ENCODE measurements around the gene YY2. TPM values are rescaled to one million over a fixed set of nuclear protein-coding genes. Genes with fewer than 3 reads are reported as not detected.

YY2 gene
- polyA plus RNA-seq, 1 donor from 2014 or later, result 2.4 TPM

GRCh38 chrX:21811832-21812231 is 44.0 kb upstream of the YY2 start:
- Histone ChIP-seq H2AFZ (ENCODE audit: low read depth, low read length) (no peak overlapping the region), H4K20me1 (ENCODE audit: insufficient read depth) (no peaks in the 10 kb centered on the region), H3K27ac (ENCODE audit: low read length) (no peak overlapping the region), H3K36me3 (ENCODE audit: insufficient read depth, low read length) (no peaks in the 10 kb centered on the region), H3K79me2 (replicated peaks; ENCODE audit: insufficient read depth, low read length) (no peaks in the 10 kb centered on the region), H3K9me2 (ENCODE audit: insufficient read depth, low read length) (no peaks in the 10 kb centered on the region), H3K9me3 (ENCODE audit: low read length) (no peaks in the 10 kb centered on the region), H3K27me3 (ENCODE audit: insufficient read depth, low read depth, low read length) (no peaks in the 10 kb centered on the region), H3K4me3 (ENCODE audit: low read length) (no peak overlapping the region), H3F3A (ENCODE audit: insufficient read depth, low read length, poor library complexity, severe bottlenecking) (no peaks in the 10 kb centered on the region), H3K4me2 (ENCODE audit: low read length) (no peak overlapping the region), H3K9ac (ENCODE audit: low read length) (no peak overlapping the region)
- TF ChIP-seq SMC3 (conservative IDR thresholded peaks at IDR 0.05; ENCODE audit: poor library complexity) (no peak), EZH2 (IDR thresholded peaks at IDR 0.05; ENCODE audit: borderline replicate concordance, insufficient read depth, low read length, poor library complexity, severe bottlenecking) (no peak), CTCF (IDR thresholded peaks at IDR 0.05; ENCODE audit: poor library complexity, severe bottlenecking) (no peak), REST (IDR thresholded peaks at IDR 0.05; ENCODE audit: borderline replicate concordance) (no peak), EP300 (conservative IDR thresholded peaks at IDR 0.05; ENCODE audit: poor library complexity, severe bottlenecking) (no peak), TAF1 (IDR thresholded peaks at IDR 0.05; ENCODE audit: low read depth) (no peak), MXI1 (conservative IDR thresholded peaks at IDR 0.05; ENCODE audit: poor library complexity, severe bottlenecking) (no peak), RAD21 (conservative IDR thresholded peaks at IDR 0.05) (no peak), POLR2AphosphoS5 (IDR thresholded peaks at IDR 0.05) (no peak)

GRCh38 chrX:21812628-21813027 is 43.2 kb upstream of the YY2 start:
- no peak overlapping the region for H3K4me3 ChIP-seq (ENCODE audit: low read length)
- H4K20me1 ChIP-seq (ENCODE audit: insufficient read depth), result no peaks in the 10 kb centered on the region
- H2AFZ ChIP-seq (ENCODE audit: low read depth, low read length), result no peak overlapping the region
- H3K9me3 ChIP-seq (ENCODE audit: low read length), result no peaks in the 10 kb centered on the region
- no peaks in the 10 kb centered on the region for H3F3A ChIP-seq (ENCODE audit: insufficient read depth, low read length, poor library complexity, severe bottlenecking)
- no peaks in the 10 kb centered on the region for H3K79me2 ChIP-seq (replicated peaks; ENCODE audit: insufficient read depth, low read length)
- no peak overlapping the region for H3K9ac ChIP-seq (ENCODE audit: low read length)
- H3K36me3 ChIP-seq (ENCODE audit: insufficient read depth, low read length), result no peaks in the 10 kb centered on the region
- H3K27ac ChIP-seq (ENCODE audit: low read length), result no peak overlapping the region
- TF ChIP-seq SMC3 (conservative IDR thresholded peaks at IDR 0.05; ENCODE audit: poor library complexity) (no peak), MXI1 (conservative IDR thresholded peaks at IDR 0.05; ENCODE audit: poor library complexity, severe bottlenecking) (no peak), POLR2AphosphoS5 (IDR thresholded peaks at IDR 0.05) (no peak), CTCF (IDR thresholded peaks at IDR 0.05; ENCODE audit: poor library complexity, severe bottlenecking) (no peak)
- no peaks in the 10 kb centered on the region for H3K9me2 ChIP-seq (ENCODE audit: insufficient read depth, low read length)
- H3K4me2 ChIP-seq (ENCODE audit: low read length), result no peak overlapping the region
- H3K27me3 ChIP-seq (ENCODE audit: insufficient read depth, low read depth, low read length), result no peaks in the 10 kb centered on the region
